Chondrocyte (in vitro differentiated cells): Measurements from ENCODE around the gene ZNF628. TPM values are rescaled to one million over a fixed set of nuclear protein-coding genes. Genes with fewer than 3 reads are reported as not detected.

ENCODE experiments used
- DNase-seq: peaks from one replicate; pipeline ENCODE4 v3.0.0; 2021; ENCODE audit warnings: mixed read lengths, low spot score
- H3K27ac Mint-ChIP-seq: one replicate; pipeline ENCODE4 v1.8.0; 2021; ENCODE audit warnings: mild to moderate bottlenecking, moderate library complexity, mixed read lengths; ENCODE audit not compliant: unreplicated experiment
- H3K27me3 Mint-ChIP-seq: 2 replicates; pipeline ENCODE4 v1.8.0; 2021; ENCODE audit warnings: low read depth, mixed read lengths
- H3K36me3 Mint-ChIP-seq: 2 replicates; pipeline ENCODE4 v1.8.0; 2021; ENCODE audit warnings: low read depth, mixed read lengths
- H3K4me1 Mint-ChIP-seq: 2 replicates; pipeline ENCODE4 v1.8.0; 2021; ENCODE audit warnings: low read depth, mild to moderate bottlenecking, mixed read lengths
- H3K4me3 Mint-ChIP-seq: one replicate; pipeline ENCODE4 v1.8.0; 2021; ENCODE audit warnings: mild to moderate bottlenecking, moderate library complexity, mixed read lengths; ENCODE audit not compliant: unreplicated experiment
- H3K9me3 Mint-ChIP-seq: 2 replicates; pipeline ENCODE4 v1.8.0; 2021; ENCODE audit warnings: low read depth, mixed read lengths
- CTCF ChIP-seq: fragments of 200-600 bp; sonication (generic); IDR thresholded peaks from 2 replicates; pipeline ENCODE4 v1.5.0; 2021; ENCODE audit warnings: antibody characterized with exemption, mild to moderate bottlenecking, moderate library complexity
- long read RNA-seq: library from polyadenylated mRNA; stranded (forward); transcript quantifications from one replicate; pipeline ENCODE4 v2.0.0, GENCODE V29; 2021
- total RNA-seq: library from RNA; stranded (reverse); gene quantifications from 3 replicates; pipeline ENCODE4 v1.2.1, GENCODE V29; 2021

Gene ZNF628
- 9.1 to 9.7 TPM (median 9.4 TPM) in 3 replicates for total RNA-seq
- long read RNA-seq, partial matches to known transcripts, result 0 of 3 reads
- long read RNA-seq, other reads (novel, unspliced or antisense), result 0 of 3 reads

- peak within 1 kb of the TSS; percentile 96 for H3K27ac Mint-ChIP-seq
- DNase-seq, result peak; percentile 99
- no peaks in the 10 kb centered on the region for H3K9me3 Mint-ChIP-seq
- H3K4me3 Mint-ChIP-seq, result peak within 1 kb of the TSS; percentile 94
- no peaks in the 10 kb centered on the region for H3K36me3 Mint-ChIP-seq
- no peaks in the 10 kb centered on the region for H3K27me3 Mint-ChIP-seq
- no peak for TF ChIP-seq CTCF
- peaks cover 41% of the 10 kb centered on the region for H3K4me1 Mint-ChIP-seq
Measured at GRCh38 chr19:55476100-55476775, at the start of gene ZNF628. Gene ZNF628, plus strand, starts transcription at chr19:55476617. Its CDS starts 3,294 bp downstream, at chr19:55479911.

- H3K27me3 Mint-ChIP-seq, result peaks cover 3% of the 10 kb centered on the region
- H3K4me1 Mint-ChIP-seq, result no peaks in the 10 kb centered on the region
- no peaks in the 10 kb centered on the region for H3K9me3 Mint-ChIP-seq
- DNase-seq, result no peak
- no peak overlapping the region for H3K4me3 Mint-ChIP-seq
- H3K27ac Mint-ChIP-seq, result no peak overlapping the region
- no peaks in the 10 kb centered on the region for H3K36me3 Mint-ChIP-seq
- TF ChIP-seq CTCF, result no peak
Measured at GRCh38 chr19:55431183-55431582, 45.2 kb upstream of the ZNF628 start.

- no peak for DNase-seq
- no peak overlapping the region for H3K27ac Mint-ChIP-seq
- peaks cover 7% of the 10 kb centered on the region for H3K27me3 Mint-ChIP-seq
- H3K4me1 Mint-ChIP-seq, result no peaks in the 10 kb centered on the region
- no peaks in the 10 kb centered on the region for H3K36me3 Mint-ChIP-seq
- no peak overlapping the region for H3K4me3 Mint-ChIP-seq
- peaks cover 3% of the 10 kb centered on the region for H3K9me3 Mint-ChIP-seq
- no peak for TF ChIP-seq CTCF
Measured at GRCh38 chr19:55432241-55432959, 44.0 kb upstream of the ZNF628 start.

GRCh38 chr19:55433292-55433691 lies 43.1 kb upstream of the ZNF628 start:
- Mint-ChIP-seq H3K27ac (no peak overlapping the region), H3K36me3 (no peaks in the 10 kb centered on the region), H3K9me3 (peaks cover 3% of the 10 kb centered on the region), H3K27me3 (peaks cover 8% of the 10 kb centered on the region), H3K4me3 (no peak overlapping the region), H3K4me1 (no peaks in the 10 kb centered on the region)
- no peak for TF ChIP-seq CTCF
- DNase-seq, result no peak

- TF ChIP-seq CTCF, result no peak
- Mint-ChIP-seq H3K36me3 (no peaks in the 10 kb centered on the region), H3K4me1 (no peaks in the 10 kb centered on the region), H3K27ac (no peak overlapping the region), H3K9me3 (peaks cover 3% of the 10 kb centered on the region), H3K27me3 (peaks cover 18% of the 10 kb centered on the region), H3K4me3 (no peak overlapping the region)
- DNase-seq, result no peak
Measured at GRCh38 chr19:55434356-55434919, 42.0 kb upstream of the ZNF628 start.
